HEK293 (cell line): ENCODE results near the gene SENP7.
A peak's percentile ranks its signal among the peaks of the same experiment; 100 is the strongest.

ENCODE experiments used
- CTCF ChIA-PET: fragments of 350-600 bp; formaldehyde crosslinking; extraction: SDS; loops from one replicate; lab custom pipeline; 2021; ENCODE audit warnings: antibody characterized with exemption; lab: Yijun Ruan, JAX
- POLR2A ChIA-PET: fragments of 300-600 bp; formaldehyde crosslinking; extraction: SDS; loops from one replicate; lab custom pipeline; 2020; ENCODE audit warnings: antibody characterized with exemption, inconsistent platforms; lab: Yijun Ruan, JAX
- H3K27ac ChIP-seq: fragments of 200-500 bp; sonication (Bioruptor generic); 2 replicates; pipeline ENCODE4 v1.5.1; 2014; ENCODE audit warnings: low read depth, low read length, control low read depth, inconsistent platforms; ENCODE audit errors: extremely low read depth
- H3K36me3 ChIP-seq, 2 experiments: fragments of 200-500 bp in 1 of 2; sonication (Bioruptor generic) in 1 of 2; 1 replicate in 1 of 2; 2 replicates in 1 of 2; pipeline ENCODE4 v1.5.1; 2014 to 2017; ENCODE audit warnings: inconsistent platforms in 2 of 2, low read length in 2 of 2; ENCODE audit not compliant: control insufficient read depth in 2 of 2, insufficient read depth in 1 of 2
- H3K4me1 ChIP-seq: fragments of 200-500 bp; sonication (Bioruptor generic); 2 replicates; pipeline ENCODE4 v1.5.1; 2014; ENCODE audit warnings: mild to moderate bottlenecking, low read length, inconsistent platforms; ENCODE audit not compliant: control insufficient read depth, insufficient read depth
- H3K4me3 ChIP-seq: 2 replicates; pipeline ENCODE4 v1.5.1; 2011; ENCODE audit warnings: low read depth, mild to moderate bottlenecking, control low read depth, low read length, moderate library complexity
- H3K9me3 ChIP-seq: fragments of 200-500 bp; sonication (Bioruptor generic); 2 replicates; pipeline ENCODE4 v1.5.1; 2014; ENCODE audit warnings: low read depth, low read length, inconsistent platforms; ENCODE audit not compliant: control insufficient read depth, insufficient read depth
- HOXA7 ChIP-seq: sonication (generic); formaldehyde crosslinking; IDR thresholded peaks from 2 replicates; pipeline ENCODE4 v1.8.1; 2022; ENCODE audit warnings: missing genetic modification reagents, borderline replicate concordance
- HOXD13 ChIP-seq: sonication (generic); formaldehyde crosslinking; IDR thresholded peaks from 2 replicates; pipeline ENCODE4 v1.8.0; 2022; ENCODE audit warnings: missing genetic modification reagents, borderline replicate concordance
- MEIS1 ChIP-seq: sonication (generic); formaldehyde crosslinking; IDR thresholded peaks from 2 replicates; pipeline ENCODE4 v1.8.1; 2022; ENCODE audit warnings: missing genetic modification reagents, mild to moderate bottlenecking, borderline replicate concordance
- SCRT1 ChIP-seq: fragments of 450-650 bp; formaldehyde crosslinking; IDR thresholded peaks from 2 replicates; pipeline ENCODE4 v1.5.1; 2016; ENCODE audit warnings: missing biosample characterization, missing genetic modification characterization, borderline replicate concordance
- TRIM28 ChIP-seq: IDR thresholded peaks from 2 replicates; pipeline ENCODE4 v1.6.1; 2011; ENCODE audit warnings: low read length, control low read depth, borderline replicate concordance
- ZBTB21 ChIP-seq: fragments of 450-650 bp; formaldehyde crosslinking; IDR thresholded peaks from 2 replicates; pipeline ENCODE4 v1.5.1; 2017; ENCODE audit warnings: missing biosample characterization, missing genetic modification characterization
- ZFHX2 ChIP-seq: fragments of 450-650 bp; formaldehyde crosslinking; conservative IDR thresholded peaks from 2 replicates; pipeline ENCODE4 v1.5.1; 2016; ENCODE audit warnings: missing biosample characterization, missing genetic modification characterization
- ZNF121 ChIP-seq: fragments of 450-650 bp; formaldehyde crosslinking; IDR thresholded peaks from 2 replicates; pipeline ENCODE4 v1.5.1; 2016; ENCODE audit warnings: missing biosample characterization, missing genetic modification characterization
- ZNF202 ChIP-seq: fragments of 450-650 bp; formaldehyde crosslinking; IDR thresholded peaks from 2 replicates; pipeline ENCODE4 v1.5.1; 2016; ENCODE audit warnings: missing biosample characterization, missing genetic modification characterization, borderline replicate concordance
- ZNF366 ChIP-seq: fragments of 450-650 bp; formaldehyde crosslinking; conservative IDR thresholded peaks from 2 replicates; pipeline ENCODE4 v1.5.1; 2016; ENCODE audit warnings: missing biosample characterization, missing genetic modification characterization
- ZNF404 ChIP-seq: fragments of 450-650 bp; formaldehyde crosslinking; IDR thresholded peaks from 2 replicates; pipeline ENCODE4 v1.5.1; 2017; ENCODE audit warnings: missing biosample characterization, missing genetic modification characterization
- ZNF521 ChIP-seq: fragments of 450-650 bp; formaldehyde crosslinking; IDR thresholded peaks from 2 replicates; pipeline ENCODE4 v1.5.1; 2017; ENCODE audit warnings: missing biosample characterization, mild to moderate bottlenecking, missing genetic modification characterization
- ZNF549 ChIP-seq: fragments of 450-650 bp; IDR thresholded peaks from 2 replicates; pipeline ENCODE4 v1.5.1; 2018; ENCODE audit warnings: missing biosample characterization, missing genetic modification characterization, mild to moderate bottlenecking, inconsistent platforms, moderate library complexity
- ZNF561 ChIP-seq: fragments of 450-650 bp; IDR thresholded peaks from 2 replicates; pipeline ENCODE4 v1.5.1; 2018; ENCODE audit warnings: missing biosample characterization, missing genetic modification characterization, borderline replicate concordance
- ZNF571 ChIP-seq: fragments of 450-650 bp; formaldehyde crosslinking; IDR thresholded peaks from 2 replicates; pipeline ENCODE4 v1.5.0; 2017; ENCODE audit warnings: missing biosample characterization, missing genetic modification characterization
- ZNF76 ChIP-seq: fragments of 450-650 bp; formaldehyde crosslinking; IDR thresholded peaks from 2 replicates; pipeline ENCODE4; 2016; ENCODE audit warnings: low read depth, missing biosample characterization, missing genetic modification characterization, borderline replicate concordance
- ZNF792 ChIP-seq: fragments of 450-650 bp; formaldehyde crosslinking; IDR thresholded peaks from 2 replicates; pipeline ENCODE4 v1.5.1; 2016; ENCODE audit warnings: missing biosample characterization, missing genetic modification characterization
- TF ChIP-seq, protein P1 (sequence below): fragments of 450-650 bp; formaldehyde crosslinking; IDR thresholded peaks from 2 replicates; pipeline ENCODE4 v1.5.1; 2016; ENCODE audit warnings: missing biosample characterization, missing genetic modification characterization
- TF ChIP-seq, protein P2 (sequence below): fragments of 450-650 bp; formaldehyde crosslinking; IDR thresholded peaks from 2 replicates; pipeline ENCODE4; 2016; ENCODE audit warnings: missing biosample characterization, missing genetic modification characterization
- TF ChIP-seq, protein P3 (sequence below): fragments of 450-650 bp; formaldehyde crosslinking; optimal IDR thresholded peaks from 2 replicates; pipeline ENCODE3; 2016; ENCODE audit warnings: missing biosample characterization, mild to moderate bottlenecking, missing genetic modification characterization
- TF ChIP-seq, protein P4 (sequence below): fragments of 450-650 bp; formaldehyde crosslinking; IDR thresholded peaks from 2 replicates; pipeline ENCODE4 v1.5.1; 2016; ENCODE audit warnings: missing biosample characterization, missing genetic modification characterization
- TF ChIP-seq, protein P5 (sequence below): fragments of 450-650 bp; formaldehyde crosslinking; IDR thresholded peaks from 2 replicates; pipeline ENCODE4 v1.5.1; 2016; ENCODE audit warnings: missing biosample characterization, missing genetic modification characterization
- TF ChIP-seq, protein P6 (sequence below): fragments of 450-650 bp; formaldehyde crosslinking; IDR thresholded peaks from 2 replicates; pipeline ENCODE4 v1.5.1; 2017; ENCODE audit warnings: missing biosample characterization, missing genetic modification characterization
- TF ChIP-seq, protein P7 (sequence below): fragments of 450-650 bp; formaldehyde crosslinking; IDR thresholded peaks from 2 replicates; pipeline ENCODE4 v1.5.1; 2016; ENCODE audit warnings: missing biosample characterization, missing genetic modification characterization

SENP7 gene

DNA sequence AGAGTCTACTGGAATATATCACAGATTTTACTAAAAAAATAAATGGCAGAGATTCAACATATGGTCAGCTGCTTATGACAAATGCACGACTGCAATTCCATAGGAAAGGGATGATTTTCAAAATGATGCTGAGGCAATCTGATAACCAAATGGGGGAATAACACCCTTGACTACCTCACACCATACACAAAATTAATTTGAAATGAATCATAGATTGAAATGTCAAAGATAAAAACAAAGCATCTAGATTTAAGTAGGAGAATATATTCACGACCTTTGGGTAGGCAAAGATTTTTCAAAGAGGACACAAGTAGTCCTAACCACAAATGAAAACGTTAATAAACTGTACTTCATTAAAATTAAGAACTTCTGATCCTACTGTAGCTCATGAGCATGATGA is 11.2 kb downstream of the SENP7 start:
- ChIA-PET POLR2A (no interaction called here), CTCF (no interaction called here)
- no peaks in the 10 kb centered on the region for H3K9me3 ChIP-seq
- H3K36me3 ChIP-seq, result no peaks in the 10 kb centered on the region
- no peaks in the 10 kb centered on the region for H3K4me1 ChIP-seq
- TF ChIP-seq, protein P1, sequence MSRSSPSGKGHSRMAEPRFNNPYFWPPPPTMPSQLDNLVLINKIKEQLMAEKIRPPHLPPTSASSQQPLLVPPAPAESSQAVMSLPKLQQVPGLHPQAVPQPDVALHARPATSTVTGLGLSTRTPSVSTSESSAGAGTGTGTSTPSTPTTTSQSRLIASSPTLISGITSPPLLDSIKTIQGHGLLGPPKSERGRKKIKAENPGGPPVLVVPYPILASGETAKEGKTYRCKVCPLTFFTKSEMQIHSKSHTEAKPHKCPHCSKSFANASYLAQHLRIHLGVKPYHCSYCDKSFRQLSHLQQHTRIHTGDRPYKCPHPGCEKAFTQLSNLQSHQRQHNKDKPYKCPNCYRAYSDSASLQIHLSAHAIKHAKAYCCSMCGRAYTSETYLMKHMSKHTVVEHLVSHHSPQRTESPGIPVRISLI (tag by site-specific recombination), result no peak
- TF ChIP-seq ZNF404 (tag by site-specific recombination), result no peak
- no peak for TF ChIP-seq SCRT1 (tag by site-specific recombination)
- TF ChIP-seq, protein P2, sequence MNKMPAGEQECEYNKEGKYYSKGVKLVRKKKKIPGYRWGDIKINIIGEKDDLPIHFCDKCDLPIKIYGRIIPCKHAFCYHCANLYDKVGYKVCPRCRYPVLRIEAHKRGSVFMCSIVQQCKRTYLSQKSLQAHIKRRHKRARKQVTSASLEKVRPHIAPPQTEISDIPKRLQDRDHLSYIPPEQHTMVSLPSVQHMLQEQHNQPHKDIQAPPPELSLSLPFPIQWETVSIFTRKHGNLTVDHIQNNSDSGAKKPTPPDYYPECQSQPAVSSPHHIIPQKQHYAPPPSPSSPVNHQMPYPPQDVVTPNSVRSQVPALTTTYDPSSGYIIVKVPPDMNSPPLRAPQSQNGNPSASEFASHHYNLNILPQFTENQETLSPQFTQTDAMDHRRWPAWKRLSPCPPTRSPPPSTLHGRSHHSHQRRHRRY (tag by site-specific recombination), result no peak
- no peak for TF ChIP-seq ZFHX2
- TF ChIP-seq, protein P3, sequence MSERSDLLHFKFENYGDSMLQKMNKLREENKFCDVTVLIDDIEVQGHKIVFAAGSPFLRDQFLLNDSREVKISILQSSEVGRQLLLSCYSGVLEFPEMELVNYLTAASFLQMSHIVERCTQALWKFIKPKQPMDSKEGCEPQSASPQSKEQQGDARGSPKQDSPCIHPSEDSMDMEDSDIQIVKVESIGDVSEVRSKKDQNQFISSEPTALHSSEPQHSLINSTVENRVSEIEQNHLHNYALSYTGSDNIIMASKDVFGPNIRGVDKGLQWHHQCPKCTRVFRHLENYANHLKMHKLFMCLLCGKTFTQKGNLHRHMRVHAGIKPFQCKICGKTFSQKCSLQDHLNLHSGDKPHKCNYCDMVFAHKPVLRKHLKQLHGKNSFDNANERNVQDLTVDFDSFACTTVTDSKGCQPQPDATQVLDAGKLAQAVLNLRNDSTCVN (tag by site-specific recombination), result no peak
- no peak for TF ChIP-seq ZBTB21 (tag by site-specific recombination)
- TF ChIP-seq ZNF521, result no peak
- TF ChIP-seq ZNF549, result no peak
- TF ChIP-seq, protein P4, sequence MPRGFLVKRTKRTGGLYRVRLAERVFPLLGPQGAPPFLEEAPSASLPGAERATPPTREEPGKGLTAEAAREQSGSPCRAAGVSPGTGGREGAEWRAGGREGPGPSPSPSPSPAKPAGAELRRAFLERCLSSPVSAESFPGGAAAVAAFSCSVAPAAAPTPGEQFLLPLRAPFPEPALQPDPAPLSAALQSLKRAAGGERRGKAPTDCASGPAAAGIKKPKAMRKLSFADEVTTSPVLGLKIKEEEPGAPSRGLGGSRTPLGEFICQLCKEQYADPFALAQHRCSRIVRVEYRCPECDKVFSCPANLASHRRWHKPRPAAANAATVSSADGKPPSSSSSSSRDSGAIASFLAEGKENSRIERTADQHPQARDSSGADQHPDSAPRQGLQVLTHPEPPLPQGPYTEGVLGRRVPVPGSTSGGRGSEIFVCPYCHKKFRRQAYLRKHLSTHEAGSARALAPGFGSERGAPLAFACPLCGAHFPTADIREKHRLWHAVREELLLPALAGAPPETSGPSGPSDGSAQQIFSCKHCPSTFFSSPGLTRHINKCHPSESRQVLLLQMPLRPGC, result no peak
- TF ChIP-seq TRIM28, result no peak
- TF ChIP-seq MEIS1 (CRISPR knock-in tag), result no peak
- no peak for TF ChIP-seq HOXD13 (CRISPR knock-in tag)
- TF ChIP-seq, protein P5, sequence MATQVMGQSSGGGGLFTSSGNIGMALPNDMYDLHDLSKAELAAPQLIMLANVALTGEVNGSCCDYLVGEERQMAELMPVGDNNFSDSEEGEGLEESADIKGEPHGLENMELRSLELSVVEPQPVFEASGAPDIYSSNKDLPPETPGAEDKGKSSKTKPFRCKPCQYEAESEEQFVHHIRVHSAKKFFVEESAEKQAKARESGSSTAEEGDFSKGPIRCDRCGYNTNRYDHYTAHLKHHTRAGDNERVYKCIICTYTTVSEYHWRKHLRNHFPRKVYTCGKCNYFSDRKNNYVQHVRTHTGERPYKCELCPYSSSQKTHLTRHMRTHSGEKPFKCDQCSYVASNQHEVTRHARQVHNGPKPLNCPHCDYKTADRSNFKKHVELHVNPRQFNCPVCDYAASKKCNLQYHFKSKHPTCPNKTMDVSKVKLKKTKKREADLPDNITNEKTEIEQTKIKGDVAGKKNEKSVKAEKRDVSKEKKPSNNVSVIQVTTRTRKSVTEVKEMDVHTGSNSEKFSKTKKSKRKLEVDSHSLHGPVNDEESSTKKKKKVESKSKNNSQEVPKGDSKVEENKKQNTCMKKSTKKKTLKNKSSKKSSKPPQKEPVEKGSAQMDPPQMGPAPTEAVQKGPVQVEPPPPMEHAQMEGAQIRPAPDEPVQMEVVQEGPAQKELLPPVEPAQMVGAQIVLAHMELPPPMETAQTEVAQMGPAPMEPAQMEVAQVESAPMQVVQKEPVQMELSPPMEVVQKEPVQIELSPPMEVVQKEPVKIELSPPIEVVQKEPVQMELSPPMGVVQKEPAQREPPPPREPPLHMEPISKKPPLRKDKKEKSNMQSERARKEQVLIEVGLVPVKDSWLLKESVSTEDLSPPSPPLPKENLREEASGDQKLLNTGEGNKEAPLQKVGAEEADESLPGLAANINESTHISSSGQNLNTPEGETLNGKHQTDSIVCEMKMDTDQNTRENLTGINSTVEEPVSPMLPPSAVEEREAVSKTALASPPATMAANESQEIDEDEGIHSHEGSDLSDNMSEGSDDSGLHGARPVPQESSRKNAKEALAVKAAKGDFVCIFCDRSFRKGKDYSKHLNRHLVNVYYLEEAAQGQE (tag by site-specific recombination), result no peak
- TF ChIP-seq HOXA7 (CRISPR knock-in tag), result no peak
- H3K27ac ChIP-seq, result no peak overlapping the region
- no peak overlapping the region for H3K4me3 ChIP-seq

DNA sequence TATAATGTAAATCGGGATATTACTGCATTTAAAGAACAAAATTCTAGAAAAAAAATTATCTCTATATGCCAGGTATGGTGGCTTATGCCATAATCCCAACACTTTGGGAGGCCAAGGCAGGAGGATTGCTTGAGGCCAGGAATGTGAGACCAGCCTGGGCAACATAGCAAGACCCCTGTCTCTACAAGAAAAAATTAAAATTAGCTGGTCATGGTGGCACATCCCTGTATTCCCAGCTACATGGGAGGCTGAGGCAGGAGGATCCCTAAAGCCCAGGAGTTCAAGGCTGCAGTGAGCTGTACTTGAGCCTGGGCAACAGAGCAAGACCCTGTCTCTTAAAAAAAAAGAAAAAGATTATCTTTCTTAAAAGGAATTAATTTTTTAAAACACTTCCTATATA is 12.8 kb downstream of the SENP7 start:
- Histone ChIP-seq H3K4me3 (no peak overlapping the region), H3K9me3 (no peaks in the 10 kb centered on the region), H3K27ac (no peak overlapping the region), H3K36me3 (no peaks in the 10 kb centered on the region), H3K4me1 (no peaks in the 10 kb centered on the region)
- CTCF ChIA-PET, result no interaction called here
- POLR2A ChIA-PET, result no interaction called here
- 0 out of 2 replicates have a peak, but pooled peaks have one; percentile 19 for TF ChIP-seq ZNF121 (tag by site-specific recombination)
- TF ChIP-seq, protein P6, sequence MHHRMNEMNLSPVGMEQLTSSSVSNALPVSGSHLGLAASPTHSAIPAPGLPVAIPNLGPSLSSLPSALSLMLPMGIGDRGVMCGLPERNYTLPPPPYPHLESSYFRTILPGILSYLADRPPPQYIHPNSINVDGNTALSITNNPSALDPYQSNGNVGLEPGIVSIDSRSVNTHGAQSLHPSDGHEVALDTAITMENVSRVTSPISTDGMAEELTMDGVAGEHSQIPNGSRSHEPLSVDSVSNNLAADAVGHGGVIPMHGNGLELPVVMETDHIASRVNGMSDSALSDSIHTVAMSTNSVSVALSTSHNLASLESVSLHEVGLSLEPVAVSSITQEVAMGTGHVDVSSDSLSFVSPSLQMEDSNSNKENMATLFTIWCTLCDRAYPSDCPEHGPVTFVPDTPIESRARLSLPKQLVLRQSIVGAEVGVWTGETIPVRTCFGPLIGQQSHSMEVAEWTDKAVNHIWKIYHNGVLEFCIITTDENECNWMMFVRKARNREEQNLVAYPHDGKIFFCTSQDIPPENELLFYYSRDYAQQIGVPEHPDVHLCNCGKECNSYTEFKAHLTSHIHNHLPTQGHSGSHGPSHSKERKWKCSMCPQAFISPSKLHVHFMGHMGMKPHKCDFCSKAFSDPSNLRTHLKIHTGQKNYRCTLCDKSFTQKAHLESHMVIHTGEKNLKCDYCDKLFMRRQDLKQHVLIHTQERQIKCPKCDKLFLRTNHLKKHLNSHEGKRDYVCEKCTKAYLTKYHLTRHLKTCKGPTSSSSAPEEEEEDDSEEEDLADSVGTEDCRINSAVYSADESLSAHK (tag by site-specific recombination), result no peak
- TF ChIP-seq ZNF792 (tag by site-specific recombination), result no peak
- no peak for TF ChIP-seq ZNF571 (tag by site-specific recombination)
- TF ChIP-seq ZNF561, result no peak
- no peak for TF ChIP-seq ZNF76 (tag by site-specific recombination)
- TF ChIP-seq ZNF366, result no peak
- TF ChIP-seq, protein P7, sequence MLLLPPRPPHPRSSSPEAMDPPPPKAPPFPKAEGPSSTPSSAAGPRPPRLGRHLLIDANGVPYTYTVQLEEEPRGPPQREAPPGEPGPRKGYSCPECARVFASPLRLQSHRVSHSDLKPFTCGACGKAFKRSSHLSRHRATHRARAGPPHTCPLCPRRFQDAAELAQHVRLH (tag by site-specific recombination), result no peak
- TF ChIP-seq ZNF202 (tag by site-specific recombination), result no peak
